HG02642 (cell line): ENCODE measurements around the gene SYCP2.

Experiments
- ATAC-seq: cut with Tn5 transposase; IDR thresholded peaks from one replicate; pipeline ENCODE4 v1.9.1; 2021; ENCODE audit warnings: mild to moderate bottlenecking; ENCODE audit not compliant: unreplicated experiment, poor library complexity

SYCP2 gene

DNA sequence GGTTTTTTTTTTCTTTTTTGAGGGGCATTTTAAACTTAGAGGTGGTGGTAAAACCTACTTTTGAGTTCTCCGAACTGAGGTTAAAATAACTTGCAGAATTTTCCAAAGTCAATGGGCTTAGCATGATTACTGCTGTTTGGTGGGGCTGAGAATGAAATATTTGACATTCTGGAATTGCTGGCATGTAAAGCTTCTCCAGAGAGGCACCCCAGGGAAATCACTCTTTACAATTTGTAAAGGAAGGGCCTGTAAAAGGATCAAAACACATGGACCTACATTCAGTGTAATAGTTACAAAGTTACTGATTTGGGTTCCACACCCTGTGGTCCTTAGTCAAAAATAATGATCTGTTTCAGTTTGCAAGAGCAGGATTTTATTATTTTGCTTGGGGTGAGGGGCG, 12.3 kb upstream of the SYCP2 start:
- ATAC-seq: no peak

DNA sequence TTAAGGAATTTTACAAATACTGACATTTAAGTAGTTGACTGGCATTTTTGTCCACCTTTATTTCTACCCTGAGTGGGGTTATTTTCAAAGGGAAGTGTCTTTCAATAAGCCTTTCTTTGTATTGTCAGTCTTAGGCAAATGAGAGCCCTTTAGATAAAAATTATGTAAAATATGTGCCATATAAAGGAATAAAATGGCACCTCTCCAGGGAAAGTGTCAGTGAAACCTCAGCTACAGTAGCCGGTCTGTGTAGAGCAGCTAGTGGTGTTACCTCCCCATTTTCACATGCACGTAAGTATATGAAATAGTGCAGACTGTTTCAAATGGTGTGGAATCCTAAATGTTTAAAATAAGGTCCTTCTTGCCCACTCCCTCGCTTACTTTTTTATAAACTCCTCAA, 11.7 kb upstream of the SYCP2 start:
- ATAC-seq: no peak

DNA sequence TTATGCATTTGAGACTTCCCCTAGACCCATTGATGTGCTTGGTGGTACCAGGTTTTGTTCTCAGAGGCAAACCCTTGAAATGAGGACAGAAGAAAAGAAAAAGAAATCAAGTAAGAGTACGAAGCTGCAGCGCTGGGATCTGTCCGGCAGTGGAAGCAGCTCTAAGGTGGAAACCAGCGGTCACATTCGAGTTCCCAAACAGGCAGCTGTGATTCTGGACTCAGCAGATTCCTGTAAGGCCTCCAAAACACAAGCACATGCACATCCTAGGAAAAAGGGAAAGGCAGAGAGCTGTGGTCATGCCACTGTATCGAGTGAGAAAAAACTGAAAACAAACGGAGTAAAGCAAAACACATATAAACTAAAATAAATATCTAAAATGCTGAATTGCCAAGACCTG, 11.3 kb upstream of the SYCP2 start:
- ATAC-seq: no peak

DNA sequence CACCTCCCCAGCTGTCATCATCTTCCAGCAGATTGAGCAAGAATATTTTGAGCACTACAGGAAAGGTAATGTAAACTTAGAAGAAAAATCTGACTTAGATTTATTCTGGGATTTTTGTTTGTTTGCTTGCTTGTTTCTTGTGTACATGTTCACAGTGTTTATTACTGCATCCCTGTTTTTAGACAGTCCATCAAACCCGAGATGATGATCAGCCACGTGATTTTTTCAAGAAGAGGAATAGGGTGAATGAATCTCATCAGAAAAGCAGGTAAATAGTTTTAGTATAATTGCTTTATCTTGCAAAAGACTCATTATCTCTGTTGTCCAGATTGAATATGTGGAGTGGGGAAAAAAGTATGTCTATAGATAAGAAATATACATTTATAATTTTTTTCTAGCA, 8.8 kb upstream of the SYCP2 start:
- ATAC-seq: no peak

DNA sequence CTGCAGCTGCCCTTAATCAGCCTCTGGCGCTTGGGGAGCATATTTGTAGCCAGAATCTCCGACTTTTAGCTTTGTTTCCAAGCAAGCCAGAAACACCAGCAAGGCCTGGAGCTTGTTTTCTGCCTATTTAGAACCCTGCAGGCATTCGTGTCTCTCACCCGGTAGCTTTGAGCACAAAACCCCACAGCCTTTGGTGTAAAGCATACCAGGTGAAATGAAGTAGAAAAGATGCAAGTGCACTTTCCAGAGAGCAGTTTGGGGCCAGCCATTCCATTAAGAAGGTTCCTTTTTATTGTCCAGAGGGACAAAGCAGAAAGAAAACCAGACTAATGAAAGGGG, 7.5 kb upstream of the SYCP2 start:
- no peak for ATAC-seq

DNA sequence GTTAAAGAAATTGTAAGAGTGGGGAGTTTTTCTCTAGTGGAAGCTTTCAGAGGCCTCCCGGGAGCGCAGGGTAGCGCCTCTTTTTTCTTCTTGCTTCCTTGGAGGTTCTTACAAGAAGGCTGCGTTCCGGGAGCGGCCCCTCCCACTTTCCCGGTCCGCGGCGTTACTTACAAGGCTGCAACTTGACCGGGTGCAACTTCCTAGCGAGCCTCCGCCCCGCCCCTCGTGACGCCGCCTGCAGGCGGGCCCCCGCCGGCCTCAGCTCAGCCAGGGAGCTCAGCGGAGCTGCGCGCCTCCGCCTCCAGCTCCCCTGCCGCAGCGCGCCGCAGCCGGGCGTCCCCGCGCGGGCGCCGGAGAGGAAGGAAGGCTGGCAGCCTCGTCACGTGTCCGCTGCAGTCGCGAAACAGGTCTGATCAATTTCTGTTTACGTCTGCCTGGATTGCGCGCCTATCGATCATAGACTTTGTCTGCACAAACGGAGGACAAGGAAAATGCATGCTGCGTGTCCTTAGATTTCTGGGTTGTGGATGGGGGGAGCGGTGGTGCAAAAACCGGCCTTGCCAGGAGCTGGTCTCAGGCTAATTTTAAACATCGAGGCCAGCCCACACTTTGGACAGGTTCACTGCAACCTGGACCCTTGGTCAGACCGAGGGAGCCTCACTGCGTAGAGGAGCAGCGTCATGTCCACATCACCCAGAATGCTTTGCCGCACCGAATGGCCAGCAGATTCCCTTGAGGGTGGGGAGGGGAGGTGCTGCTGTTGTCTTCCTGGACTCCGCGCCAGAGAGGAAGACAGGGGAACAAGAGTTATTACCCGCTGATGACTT, 6.9 kb upstream of the SYCP2 start, which contains the start of the genes FAM217B and PPP1R3D:
FAM217B (plus strand) TSS at position 261 of the 827 bp plus-strand sequence. CDS start 3,555 bp downstream, outside the sequence.
PPP1R3D (minus strand) TSS at position 177 of the 827 bp plus-strand sequence. CDS start 374 bp downstream, outside the sequence.
- peak; percentile 94 for ATAC-seq

DNA sequence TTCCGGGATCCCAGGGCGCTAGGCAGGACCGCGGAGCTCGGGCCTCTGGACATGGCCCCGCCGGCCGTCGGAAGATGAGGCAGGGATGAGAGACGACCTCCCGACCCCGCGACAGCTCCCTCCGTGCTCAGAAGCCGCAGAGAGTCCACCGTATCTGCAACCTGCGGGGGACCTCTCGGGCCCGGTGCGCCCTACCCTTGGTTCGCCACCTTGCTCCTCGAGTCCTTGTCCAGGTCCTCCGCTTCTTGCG, 6.4 kb upstream of the SYCP2 start:
- peak; percentile 39 for ATAC-seq

DNA sequence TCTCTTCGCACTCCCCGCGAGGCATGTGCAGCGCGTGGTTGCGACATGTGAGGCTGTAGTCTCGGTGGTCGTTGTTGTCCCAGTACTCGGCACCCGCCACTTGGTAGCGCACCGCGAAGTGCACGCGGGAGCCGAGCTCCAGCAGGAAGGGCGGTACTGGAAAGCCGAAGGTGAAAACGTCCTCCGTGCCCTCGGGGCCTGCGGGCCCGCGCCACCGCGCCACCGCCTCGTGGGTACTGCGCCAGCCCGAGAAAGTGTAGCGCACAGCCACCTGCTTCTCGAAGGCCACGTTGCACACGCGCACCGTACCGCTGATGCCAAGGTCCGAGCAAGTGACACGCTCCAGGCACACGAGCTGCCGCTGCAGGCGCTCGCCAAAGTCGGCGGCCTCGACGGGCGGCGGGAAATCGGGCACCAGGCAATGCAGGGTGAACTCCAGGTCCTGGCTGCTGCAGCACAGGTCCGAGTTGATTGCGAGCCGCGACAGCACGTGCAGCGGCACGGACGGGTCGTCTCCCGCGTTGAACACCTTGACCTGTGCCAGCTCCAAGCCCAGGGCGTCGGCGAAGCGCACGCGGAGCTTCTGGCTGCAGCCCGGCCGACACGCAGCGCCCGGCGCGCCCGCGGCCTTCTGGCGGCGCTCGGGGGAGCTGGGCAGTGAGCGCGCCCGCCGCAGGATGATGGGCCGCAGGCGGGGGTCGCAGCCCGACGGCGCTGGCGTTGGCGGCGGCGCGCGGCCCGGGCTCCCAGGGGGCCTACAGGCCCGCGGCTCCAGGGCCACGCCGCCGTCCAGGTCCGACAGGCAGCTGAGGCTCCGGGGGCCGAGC, 5.8 kb upstream of the SYCP2 start:
- ATAC-seq: no peak

DNA sequence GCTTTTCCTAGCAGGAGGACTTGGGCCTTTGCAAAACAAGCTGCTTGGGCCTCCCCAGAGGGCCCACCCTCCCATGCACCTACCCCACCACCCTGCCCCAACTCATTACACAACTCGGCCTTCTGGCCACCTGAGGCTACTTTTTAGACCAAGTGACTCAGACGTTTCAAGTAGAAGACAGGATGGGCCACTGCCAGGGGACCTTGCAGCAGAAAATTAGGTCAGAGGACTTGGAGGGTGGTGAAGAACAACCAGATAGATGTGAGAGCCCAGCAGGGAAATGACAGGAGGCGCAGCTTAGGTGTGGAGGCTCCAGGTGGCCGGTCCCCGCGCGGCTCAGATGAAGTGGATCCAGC, 5.2 kb upstream of the SYCP2 start:
- no peak for ATAC-seq

DNA sequence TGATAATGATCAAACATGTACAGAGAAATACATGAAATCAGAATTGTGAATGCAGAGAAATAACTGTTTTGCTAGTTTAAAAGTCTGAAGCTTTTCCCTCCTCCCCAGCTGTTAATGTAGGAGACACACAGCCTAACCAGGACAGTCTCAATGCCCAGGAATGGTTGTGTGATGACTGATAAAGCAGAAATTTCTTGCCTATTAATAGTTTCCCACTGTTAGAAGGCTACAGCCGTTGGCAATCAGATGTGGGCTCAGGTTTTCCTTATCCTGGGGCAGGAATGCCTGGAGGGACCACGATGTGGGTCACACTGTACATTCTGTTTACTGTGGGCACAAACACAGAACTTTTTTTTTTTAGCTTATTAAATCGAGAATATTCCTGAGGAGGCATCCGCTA, 4.8 kb upstream of the SYCP2 start:
- no peak for ATAC-seq

DNA sequence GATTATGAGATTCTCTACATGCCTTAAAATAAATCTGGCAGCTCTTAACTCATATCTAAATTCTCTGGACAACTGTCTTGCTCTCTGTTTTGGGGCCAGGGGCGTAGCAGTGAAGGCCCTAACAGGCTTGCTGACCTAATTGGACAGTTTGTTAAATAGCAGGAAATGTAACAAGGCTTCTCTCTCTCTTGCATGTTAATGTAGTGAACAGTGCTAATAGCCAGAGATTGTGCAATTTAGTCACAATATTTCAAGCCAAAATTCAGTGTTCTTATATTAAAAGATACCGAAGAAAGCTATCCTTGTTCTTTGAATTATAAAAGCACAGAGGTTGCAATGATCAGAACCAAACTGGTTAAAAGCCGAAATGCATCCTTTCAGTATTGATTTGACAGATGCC, 3.7 kb upstream of the SYCP2 start:
- ATAC-seq: no peak

DNA sequence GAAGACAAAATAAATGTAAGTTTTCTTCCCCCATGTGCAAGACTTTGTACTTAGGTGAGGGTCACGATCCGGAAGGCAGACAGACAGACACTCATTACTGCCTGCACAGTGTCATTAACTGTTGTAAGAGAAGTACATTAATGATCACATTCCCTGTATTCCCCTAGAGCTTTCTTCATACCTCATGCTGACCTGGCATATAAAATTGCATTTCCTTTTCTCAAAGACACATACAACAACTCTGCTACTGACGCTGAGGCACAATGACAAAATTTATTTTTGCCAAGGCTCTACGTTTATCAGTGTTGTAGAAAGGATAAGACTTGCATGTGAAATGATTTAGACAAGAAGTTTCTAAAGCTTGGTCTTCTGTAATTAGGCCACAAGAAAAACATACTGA, 3.0 kb upstream of the SYCP2 start:
- no peak for ATAC-seq

DNA sequence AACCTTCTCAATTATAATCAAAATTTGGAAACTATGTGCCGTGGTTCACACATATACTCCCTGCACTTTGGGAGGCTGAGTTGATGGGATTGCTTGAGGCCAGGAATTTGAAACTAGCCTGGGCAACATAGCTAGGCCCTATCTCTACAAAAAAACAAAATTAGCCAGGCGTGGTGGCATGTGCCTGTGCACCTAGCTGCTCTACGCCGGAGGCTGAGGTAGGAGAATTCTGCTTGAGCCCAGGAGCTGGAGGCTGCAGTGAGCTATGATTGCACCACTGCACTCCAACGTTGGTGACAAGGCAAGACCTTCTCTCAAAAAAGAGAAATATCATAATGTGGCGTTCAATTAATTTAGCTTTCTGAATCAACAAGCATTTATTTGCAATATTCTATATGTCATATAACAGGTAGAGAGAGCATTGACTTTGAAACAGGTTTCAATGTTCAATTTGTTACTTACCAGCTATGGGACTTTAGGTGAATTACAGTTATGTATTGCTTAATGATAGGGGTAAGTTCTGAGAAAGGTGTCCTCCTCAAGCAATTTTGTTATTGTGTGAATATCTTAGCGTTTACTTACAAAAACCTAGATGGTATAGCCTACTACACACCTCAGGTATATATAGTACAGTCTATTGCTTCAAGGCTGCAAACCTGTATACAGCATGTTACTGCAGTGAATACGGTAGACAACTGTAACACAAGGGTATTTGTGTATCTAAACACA, 2.2 kb upstream of the SYCP2 start:
- no peak for ATAC-seq

DNA sequence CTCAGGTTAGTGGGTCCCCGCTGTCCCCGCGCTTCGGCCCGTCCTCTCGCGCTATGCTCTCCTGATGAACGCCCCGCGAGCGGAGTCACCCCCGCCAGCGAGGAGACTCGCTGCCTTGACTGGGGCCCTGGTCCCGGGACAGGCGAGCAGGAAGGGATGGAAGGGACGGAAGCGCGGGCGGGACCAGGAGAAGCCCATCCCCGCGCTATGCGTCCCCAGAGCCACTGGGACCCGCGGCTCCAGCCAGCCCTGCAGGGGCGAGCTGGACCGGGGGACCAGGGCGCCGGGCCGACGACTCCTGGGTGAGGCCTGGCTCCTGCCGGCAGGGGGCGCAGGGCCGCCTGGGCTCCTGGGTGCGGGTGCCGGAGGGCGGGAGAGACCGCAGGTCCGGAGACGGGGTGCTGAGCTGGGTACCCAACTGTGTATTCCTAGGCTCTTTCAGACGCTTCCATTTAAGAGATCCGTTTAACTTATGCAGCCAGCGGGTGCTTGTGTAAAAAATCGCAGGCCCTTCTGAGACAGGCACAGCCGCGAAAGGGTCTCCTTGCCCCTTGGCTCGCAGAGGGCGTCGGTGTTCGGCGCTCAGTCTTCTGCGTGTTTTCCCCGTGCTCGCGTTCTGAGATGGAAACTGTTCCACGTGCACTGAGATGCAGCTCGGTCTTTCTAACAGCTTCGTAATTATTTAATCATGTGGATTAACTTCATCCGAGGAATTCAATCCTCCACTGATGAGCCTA, 580 bp upstream of the SYCP2 start:
- peak; percentile 91 for ATAC-seq

DNA sequence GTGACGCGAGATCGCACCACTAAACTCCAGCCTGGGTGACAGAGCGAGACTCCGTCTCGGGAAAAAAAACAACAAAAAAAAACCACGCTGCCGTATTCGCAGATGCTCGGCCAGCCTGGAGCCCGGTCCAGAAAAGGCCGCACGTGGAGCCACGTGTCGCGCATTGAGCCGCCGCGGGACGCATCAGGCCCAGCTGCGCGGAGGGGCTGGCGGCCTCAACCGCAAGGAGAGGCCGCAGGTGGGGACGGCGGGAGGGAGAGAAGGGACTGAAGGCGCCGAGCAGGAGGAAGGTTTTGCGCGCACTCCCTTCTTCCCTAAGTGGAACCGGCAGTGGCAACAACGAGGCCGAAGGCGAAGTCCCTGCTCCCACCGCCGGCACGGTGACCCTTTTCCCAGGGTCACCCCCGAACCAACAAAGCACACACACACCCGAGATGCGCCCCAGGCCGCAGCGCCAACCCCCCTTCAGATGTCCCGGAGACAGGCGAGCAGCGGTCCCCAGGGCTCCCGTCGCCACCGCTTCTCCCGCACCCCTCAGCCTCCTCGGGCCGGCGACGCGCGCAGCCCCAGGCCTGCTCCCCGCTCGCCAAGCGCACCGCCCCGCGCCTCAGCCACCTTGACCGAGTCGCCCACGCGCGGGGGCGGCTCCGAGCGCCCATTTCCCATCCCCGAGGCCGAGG, 681 bp downstream of the SYCP2 start:
- ATAC-seq: no peak

DNA sequence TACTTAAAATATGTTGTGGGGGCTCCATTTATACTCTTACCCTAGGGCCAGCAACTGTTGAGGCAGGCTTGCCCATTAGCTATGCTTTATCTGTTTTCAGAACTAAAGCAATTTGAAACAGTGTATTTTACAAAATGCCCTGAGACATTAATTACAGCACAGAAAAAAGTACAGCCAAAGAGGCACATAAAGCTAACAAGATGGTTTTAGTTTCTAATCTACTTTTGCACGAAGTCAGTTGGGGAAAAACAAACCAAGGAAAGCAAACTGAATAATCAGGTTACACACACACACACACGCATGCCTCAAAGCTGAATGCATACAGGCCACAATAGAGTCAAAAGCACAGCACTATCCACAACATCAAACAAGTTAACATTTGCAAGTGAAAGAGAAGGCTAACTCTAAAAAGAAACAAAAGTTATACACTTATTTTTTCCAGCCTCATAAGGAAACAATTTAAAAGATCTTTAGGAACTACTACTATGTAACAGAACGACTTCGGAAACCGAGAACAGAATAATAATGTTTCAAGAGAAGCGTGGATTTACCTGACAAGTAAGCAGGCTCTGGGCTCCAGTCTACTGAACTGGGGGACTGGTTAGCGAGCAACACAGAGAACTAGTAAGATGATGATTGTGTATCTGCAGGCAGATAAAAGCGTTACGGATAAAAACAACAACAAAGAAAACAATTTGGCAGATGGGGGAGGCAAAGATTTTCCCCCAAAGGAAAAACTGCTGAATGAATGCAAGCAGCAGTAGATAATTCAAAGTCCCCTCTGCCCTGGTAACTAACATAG, 1.7 kb downstream of the SYCP2 start:
- no peak for ATAC-seq

DNA sequence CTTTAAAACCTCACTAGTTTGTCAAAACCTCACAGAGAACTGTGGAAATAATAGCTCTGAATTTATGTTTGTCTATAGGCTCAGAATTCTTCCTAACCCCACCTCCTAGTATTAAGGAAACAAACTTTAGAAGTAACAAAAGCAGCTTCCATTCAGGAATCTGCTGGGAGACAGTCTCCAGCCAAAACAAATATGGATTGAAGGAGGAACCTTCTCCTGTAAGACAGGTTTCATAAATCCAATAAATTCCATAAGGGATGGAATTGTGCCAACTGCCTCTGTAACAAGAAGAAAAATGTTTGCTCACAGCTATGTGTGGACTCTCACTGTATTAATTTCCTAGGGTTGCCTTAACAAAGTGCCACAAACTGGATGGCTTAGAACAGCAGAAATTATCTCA, 7.5 kb downstream of the SYCP2 start:
- no peak for ATAC-seq

DNA sequence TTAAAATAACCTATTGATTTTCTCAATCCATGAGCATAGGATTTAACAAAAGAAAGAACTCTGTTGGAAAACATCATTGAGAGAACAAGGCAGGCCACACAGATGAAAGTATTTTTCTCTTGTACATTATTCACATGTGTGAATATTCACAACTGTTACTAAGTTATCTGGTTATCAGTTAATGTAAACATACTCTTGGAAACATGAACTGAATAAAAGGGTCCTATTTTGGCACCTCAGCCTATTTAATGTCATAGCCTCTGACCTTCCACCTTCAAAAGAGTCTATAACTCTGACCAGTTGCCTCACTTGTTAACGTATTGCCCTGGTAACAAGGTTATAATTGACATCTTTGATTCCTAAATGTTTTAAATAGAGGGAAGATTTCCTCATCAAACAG, 8.1 kb downstream of the SYCP2 start:
- ATAC-seq: no peak

DNA sequence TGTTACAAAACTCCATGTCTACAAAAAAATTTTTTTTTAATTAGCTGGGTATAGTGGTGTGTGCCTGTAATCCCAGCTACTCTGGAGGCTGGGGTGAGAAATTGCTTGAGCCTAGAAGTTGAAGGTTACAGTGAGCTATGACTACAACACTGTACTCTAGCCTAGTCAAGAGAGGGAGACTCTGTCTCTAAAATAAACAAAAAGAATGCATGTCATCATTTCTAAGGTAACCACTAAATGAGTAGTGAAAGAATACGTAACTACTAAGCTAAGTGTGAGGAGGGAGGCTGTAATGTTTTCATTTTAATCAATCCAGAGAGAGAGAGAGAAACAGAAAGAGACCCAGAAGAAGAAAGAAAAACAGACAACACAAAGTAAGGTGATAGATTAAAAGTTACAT, 9.9 kb downstream of the SYCP2 start:
- ATAC-seq: no peak
